RCC 7860 (cell line): ENCODE data around the gene BCL7B.
"Not testable (repeated sequence)": the region's sequence is repeated elsewhere in the genome, so short reads cannot be mapped to it uniquely, and the experiment has no call there.

Experiments
- DNase-seq: peaks from one replicate; pipeline ENCODE4 v3.0.0-alpha.2; 2015; ENCODE audit warnings: low spot score
- FAIRE-seq: peaks from 2 replicates; lab custom pipeline; 2012; peaks lifted over from hg19 to GRCh38; lab: Jason Lieb, UNC

The BCL7B gene

DNA sequence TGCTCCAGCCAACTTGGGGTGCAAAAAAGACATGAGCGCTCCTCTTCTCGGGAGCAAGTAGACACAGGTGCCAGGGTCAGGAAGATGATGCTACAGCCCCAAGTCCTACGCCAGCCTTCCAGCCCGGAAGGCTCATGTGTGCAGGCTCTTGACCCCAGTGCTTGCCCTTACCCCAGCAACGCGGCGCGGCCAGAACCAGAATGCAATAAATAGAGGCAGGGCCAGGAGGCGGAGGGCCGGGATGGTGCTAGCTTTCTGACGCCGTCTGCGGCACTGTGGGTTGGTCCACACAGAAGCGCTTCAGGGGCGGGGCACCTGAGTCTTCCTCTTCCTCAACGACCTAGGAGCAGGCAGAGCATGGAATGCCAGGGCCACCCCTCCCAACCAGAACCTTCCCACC lies 20.4 kb downstream of the BCL7B start:
- FAIRE-seq, result no peak

DNA sequence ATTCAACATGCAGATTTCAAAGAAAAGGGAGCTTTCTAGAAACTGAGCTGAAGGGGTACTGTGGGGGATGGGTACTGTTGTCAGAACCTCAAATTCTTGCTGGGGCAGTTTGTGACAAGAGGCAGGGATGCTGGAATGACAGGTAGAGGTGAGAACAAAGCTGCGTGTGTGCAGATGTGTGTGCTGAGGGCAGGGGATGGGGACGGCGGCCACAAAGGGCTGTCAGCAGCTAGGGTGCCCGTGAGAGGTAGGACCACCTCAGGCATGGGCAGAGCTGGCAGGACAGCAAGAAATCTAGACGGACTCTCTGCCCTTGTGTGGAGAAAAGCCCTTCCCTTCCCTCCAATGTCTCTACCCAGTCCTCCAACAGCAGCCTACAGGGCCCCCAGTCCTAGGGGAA lies 21.0 kb downstream of the BCL7B start:
- FAIRE-seq (no peak), DNase-seq (no peak)

More for the DNA sequence above, 20.4 kb downstream of the BCL7B start:
- DNase-seq, result no peak

DNA sequence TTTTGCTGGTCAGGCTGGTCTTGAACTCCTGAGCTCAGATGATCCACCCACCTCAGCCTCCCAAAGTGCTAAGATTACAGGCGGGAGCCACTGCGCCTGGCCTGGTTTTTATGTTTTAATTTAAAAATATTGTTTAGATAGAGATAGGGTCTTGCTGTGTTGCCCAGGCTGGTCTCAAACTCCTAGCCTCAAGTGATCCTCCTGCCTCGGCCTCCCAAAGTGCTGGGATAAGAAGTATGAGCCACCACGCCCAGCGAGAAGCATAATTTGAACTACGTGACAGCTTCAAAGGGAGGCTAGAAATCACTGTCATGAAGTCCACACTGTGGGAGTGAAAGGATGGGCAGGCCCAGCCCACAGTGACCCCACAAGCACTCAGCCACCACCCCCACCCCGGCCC lies 21.6 kb downstream of the BCL7B start:
- not testable (repeated sequence) for FAIRE-seq, DNase-seq

DNA sequence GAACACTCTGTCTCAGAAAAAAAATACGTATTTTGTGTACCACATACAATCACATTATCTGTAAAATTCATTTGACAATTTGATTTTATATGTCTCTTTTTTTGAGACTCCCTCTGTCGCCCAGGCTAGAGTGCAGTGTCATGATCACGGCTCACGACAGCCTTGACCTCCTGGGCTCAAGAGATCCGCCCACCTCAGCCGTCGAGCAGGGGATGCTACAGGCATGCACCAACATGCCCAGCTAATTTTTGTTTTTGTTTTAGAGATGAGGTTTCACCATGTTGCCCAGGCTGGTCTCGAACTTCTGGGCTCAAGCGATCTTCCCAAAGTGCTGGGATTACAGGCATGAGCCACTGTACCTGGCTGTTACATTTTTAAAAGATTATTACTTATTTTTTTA lies 23.7 kb downstream of the BCL7B start:
- FAIRE-seq (no peak), DNase-seq (no peak)

DNA sequence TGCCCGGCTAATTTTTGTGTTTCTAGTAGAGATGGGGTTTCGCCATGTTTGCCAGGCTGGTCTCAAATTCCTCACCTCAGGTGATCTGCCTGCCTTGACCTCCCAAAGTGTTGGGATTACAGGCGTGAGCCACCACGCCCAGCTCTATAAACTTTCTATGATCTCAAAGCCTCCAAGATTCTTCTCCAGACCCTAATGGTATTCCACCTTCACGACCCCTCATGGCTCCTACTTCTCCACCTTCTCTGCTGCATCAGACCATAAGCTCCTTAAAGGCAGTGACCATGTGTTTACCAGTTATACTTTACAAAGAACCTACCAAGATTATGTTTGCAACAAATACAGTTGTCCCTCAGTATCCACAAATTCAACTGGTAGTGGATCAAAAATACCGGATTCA lies 25.3 kb downstream of the BCL7B start:
- FAIRE-seq, result no peak
- no peak for DNase-seq

DNA sequence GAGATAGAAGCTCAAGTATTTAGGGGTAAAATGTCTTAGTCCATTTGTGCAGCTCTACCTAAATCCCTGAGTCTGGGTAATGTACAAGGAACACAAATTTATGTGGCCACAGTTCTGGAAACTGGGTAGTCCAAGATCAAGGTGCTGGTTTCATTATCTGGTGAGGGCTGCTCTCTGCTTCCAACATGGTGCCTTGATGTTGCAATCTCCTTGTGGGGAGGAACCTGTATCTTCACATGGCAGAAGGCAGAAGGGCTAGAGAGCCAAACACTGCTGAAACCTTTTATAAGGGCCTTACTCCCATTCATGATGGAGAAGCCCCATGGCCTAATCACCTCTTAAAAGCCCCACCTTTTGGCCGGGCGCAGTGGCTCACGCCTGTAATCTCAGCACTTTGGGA lies 26.7 kb downstream of the BCL7B start:
- FAIRE-seq, result no peak
- DNase-seq, result no peak

DNA sequence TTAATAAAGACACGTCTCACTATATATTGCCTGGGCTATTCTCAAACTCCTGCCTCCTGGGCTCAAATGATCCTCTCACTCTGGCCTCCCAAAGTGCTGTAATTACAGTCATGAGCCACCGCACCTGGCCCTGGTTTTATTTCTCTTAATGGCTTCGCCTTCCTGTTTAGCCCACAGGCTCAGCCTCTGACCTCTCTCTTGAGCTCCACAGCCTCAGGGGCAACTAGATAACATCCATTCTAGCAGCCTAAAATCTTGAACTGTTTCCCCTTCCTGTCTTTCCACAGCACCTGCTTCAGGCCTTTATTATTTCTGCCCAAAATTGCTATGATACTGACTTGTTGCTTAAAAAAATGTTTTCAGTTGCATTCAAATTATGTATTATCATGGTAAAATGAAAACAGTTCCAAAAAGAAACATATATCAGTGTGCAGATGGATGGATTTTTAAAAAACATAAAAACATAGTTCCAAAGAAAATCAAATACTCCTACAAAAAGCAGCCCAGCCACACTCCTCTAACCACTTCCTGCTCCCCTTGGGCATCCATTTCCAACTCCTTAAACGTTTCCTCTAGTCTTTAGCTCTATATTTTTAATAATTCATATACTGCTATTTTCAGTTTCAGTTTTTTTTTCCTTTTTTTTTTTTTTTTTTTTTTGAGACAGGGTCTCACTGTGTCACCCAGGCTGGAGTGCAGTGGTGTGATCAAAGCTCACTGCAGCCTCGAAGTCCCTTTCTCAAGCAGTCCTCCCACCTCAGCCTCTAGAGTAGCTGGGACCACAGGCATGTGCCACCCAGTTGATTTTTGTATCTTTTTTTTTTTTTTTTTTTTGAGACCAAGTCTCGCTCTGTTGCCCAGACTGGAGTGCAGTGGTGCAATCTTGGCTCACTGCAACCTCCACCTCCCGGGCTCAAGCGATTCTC lies 30.3 kb downstream of the BCL7B start:
- FAIRE-seq, result no peak
- no peak for DNase-seq

DNA sequence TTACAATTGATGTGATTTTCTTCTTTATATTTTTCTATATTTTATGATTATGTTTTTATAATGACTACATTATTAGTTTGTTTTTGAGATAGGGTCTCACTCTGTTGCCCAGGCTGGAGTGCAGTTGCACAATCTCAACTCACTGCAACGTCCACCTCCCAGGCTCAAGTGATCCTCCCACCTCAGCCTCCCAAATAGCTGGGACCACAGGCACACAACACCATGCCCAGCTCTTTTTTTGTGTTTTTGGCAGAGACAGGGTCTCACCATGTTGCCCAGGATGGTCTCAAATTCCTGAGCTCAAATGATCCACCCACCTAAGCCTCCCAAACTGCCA lies 31.4 kb downstream of the BCL7B start:
- DNase-seq, FAIRE-seq: not testable (repeated sequence)

DNA sequence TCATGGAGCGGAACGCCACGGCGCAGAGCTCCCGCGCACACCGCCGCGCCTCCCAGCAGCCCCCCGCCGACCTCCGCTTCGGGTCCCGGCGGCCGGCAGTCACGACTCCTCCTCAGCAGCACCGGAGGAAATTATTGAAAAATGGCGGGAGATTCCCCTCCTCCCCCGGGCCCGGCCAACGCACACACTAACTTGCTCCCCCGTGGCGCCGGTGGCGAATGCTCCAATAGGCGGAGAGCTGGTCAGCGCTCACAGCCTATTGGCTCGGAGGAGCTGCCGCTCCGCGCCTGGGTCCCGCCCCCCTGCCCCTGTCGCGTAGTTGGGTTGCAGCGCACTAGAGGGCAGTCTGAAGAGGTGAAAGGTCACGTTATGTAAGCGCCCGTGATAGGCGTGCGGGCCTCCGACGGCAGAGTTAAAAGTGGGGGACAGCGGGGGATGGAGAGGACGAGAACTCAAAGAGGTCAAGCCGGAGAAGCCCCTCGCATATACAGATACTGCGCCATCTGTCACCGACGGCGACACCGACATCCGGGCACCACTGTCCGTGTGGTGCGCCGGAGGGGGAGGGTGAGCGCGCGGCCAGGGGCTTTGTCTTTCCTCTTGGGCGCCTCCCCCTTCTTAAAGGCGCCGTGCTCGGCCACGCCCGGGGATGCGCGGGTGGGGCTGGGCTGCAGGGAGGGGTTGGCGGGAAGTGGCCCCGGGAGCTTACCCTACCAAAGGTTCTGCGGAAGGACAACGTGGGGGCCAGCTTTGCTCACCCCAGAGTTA lies 35.2 kb downstream of the BCL7B start, which contains the start of gene BAZ1B:
BAZ1B (minus strand) TSS at position 189 of the 768 bp plus-strand sequence. CDS start 360 bp downstream, outside the sequence.
- FAIRE-seq (peak; percentile 81), DNase-seq (peak; percentile 98)

DNA sequence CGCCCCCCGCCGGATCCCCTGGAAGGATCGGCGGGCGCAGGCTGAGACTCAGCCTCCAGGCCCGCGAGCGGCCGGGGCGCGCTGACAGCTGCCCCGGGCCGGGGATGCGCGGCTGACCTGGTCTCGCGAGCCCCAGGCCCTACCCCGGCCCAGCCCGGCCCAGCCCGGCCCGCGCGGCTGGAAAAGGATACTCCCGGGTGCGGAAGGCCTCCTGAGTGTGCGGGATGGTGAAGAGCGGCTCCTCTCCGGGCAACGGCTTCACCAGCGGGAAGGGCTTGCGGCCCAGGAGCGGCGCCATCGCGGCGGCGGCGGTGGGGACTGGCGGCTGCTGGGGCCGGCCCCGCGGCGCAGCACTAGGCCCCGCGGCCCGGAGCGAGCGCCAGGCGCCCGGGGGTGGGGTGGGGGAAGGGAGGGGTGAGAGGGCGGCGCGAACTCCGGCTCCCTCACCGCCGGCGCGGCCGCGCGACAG lies 35.8 kb downstream of the BCL7B start:
- FAIRE-seq (no peak), DNase-seq (no peak)

DNA sequence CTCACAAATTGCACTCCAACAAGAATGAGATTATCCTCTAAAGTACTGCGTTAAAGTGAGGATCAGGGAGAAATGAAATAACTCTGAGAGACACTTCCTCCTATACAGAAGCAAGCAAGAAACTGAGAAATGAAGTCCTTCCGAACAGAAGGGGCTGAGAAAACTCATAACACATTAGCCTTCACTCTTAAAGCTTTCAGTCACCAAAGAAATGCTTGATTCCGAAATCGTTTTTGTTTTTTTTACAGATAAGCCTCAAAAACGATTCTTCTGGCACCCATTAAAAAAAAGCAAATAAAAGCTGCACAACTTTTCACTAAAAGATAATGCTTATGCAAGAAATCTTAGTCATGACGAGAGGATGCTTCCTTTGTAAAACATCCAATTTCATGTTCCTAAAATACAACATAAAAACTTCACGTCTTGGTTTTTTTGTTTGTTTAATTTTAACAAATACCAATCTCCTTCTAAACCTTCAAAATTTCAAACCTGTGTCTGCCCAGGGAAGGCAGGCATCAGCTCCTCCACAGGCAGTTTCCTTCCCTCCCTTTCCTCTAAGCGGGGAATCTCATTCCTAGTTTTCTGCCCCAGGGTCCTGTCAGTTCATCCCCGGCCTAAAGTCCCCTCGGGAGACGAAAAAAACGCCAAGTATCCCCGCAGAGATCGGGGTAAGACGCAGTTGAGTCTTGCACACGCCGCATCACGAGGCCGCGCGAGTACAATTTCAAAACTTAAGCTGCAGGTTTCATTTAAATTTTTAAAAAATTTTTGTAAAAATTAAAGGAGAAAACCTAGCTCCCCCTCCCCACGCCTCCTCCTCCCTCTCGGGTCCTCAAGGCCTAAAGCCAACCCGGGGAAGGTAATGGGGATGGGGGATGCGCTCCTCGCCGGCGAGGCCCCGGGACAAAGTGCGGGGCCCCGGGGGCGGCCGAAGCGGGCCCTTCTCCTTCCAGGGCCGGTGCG lies 36.5 kb downstream of the BCL7B start:
- FAIRE-seq (peak; percentile 28), DNase-seq (no peak)

DNA sequence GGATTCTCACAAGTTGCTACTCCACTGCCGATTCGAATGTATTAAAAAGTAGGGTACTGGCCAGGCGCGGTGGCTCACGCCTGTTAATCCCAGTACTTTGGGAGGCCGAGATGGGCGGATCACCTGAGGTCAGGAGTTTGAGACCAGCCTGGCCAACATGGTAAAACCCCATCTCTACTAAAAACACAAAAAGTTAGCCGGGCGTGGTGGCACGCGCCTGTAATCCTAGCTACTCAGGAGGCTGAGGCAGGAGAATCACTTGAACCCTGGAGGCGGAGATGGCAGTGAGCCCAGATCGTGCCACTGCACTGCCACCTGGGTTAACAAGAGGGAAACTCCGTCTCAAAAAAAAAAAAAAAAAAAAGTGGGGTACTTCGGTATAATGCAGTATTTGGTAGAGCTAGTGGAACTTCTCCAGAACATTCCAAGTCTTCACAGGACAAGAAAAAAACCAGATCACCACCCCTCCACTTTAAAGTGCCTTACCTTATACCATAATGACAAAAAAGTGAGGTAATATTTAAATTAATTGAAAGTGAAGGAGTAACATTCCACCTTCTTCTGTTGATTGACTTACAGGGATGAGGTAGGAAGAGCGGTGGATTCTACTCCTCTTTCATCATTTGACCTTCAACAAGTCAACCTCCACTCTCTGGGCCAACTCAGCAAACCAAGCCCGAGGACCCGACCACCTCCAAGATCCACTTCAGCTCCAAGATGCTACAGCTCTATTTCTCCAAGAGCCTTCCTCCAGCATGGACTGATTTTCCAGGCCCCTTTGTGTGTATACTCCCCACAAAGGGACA lies 37.4 kb downstream of the BCL7B start:
- no peak for FAIRE-seq
- no peak for DNase-seq

DNA sequence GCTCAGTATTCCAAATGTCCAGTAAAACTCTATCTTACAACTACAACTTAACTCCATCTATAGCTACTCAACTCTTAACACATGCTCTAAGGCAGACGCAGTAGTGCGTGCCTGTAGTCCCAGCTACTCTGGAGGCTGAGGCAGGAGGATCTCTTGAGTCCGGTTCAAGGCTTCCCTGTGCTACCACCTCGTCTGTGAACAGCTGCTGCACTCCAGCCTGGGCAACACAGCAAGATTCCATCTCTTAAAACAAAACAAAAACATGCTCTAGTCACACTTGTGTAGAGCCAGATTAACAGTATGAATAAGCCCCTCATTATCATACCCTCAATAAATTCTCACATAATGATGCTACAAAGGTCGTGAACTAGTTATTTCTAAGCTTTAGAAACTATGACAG lies 39.0 kb downstream of the BCL7B start:
- FAIRE-seq, result no peak

DNA sequence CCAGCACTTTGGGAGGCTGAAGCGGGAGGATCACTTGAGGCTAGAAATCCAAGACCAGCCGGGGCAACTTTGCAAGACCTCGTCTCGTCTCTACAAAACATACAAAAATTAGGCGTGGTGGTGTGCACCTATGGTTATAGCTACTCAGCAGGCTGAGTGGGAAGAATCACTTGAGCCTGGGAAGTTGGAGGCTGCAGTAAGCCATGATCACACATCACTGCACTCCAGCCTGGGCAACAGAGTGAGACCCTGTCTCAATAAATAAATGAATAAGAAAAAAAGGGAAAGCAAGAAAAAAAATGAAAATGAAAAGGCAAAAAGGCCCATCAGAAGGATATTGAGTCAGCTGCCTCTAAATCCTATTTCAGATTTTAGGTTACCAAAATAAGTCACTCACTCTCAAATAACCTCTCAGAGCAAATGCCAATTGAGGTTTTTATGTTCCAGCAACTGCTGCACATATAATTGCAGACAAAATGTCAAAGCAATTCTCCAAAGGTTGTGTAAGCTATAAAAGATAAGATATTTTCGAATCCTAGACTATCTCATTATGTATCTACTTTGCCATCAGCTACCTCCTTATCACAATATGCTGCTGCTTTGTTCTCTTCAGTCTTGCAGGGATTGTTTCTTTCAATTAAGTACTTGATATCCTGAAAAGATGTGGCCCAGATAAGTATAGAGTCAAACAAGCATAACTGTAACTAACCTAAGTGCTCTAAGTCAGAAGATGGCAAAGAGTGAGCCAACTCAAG lies 40.1 kb downstream of the BCL7B start:
- DNase-seq (no peak), FAIRE-seq (no peak)

More for the DNA sequence above, 39.0 kb downstream of the BCL7B start:
- DNase-seq, result no peak

DNA sequence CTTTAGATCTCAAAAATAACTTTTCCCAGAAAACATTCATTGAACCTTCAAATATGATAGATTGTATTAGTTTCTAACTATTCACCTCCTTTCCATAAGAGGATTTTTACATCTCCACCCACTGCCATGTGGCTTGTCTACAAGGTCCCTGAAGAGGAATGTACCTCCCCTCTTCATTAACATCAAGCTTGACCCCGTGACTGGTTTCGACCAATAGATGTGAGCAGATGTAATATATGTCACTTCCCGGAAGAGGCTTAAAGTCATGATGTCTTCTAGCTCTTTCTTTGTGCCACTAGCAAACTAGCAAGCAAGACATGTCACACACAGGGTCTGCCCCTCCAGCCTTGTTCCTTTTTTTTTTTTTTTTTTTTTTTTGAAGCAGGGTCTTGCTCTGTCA lies 42.3 kb downstream of the BCL7B start:
- DNase-seq (no peak), FAIRE-seq (no peak)

DNA sequence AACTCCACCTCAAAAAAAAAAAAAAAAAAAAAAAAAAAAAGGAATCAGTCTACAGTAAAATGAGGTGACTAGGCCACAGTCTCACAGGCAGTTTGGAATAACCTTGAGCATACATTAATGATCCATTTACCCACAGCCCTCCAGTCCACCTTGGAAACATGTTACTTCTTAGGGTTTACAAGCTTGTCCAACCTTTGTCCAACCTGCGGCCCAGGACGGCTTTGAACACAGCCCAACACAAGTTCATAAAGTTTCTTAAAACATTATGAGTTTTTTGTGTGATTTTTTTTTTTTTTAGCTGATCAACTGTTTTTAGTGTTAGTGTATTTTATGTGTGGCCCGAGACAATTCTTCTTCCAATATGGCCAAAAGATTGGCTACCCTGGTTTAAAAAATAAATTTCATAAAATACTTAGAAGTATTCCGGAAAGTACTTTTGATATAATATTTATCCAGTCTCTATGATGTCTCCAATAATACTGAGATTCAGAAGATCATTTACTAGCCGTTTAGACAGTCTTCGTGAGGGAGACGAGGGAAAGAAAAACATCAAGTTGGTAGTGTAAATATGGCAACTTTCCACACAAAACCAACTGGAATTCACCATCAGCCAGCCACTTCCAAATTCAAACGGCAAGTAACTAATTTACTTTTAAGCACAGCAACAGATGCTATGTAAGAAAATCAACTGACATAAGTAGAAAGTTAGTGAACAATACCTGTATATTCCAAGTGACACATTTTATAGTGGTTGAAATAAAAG lies 45.3 kb downstream of the BCL7B start:
- FAIRE-seq, result no peak
- no peak for DNase-seq

DNA sequence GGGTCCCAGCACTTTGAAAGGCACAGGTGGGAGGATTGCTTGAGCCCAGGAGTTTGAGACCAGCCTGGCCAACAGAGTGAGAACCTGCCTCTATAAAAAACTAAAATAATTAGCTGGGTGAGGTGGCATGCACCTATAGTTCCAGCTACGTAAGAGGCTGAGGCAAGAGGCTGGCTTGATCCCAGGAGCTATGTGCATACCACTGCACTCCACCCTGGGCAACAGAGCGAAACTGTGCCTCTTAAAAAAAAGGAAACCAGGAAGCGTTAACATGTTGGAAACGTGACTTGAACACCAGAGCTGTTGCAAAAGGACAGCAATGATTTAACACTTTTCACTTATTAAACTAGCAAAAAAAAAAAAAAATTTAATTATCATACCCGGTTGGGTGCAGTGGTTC lies 48.0 kb downstream of the BCL7B start:
- FAIRE-seq, result no peak
- no peak for DNase-seq

DNA sequence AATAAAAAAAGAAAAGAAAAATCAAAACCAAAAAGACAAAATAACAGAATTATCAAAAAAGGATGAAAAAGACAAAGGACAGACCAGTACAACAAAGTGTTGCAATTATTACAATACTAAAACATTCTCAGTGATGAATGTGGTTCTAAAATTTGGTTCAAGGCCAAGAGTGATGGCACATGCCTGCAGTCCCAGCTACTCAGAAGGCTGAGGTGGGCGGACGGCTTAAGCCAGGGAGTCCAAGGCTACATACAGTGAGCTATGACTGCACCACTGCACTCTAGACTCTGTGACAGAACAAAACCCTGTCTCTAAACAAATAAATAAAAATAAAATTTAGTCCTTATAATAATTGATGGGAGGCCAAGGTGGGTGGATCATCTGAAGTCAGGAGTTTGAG lies 49.9 kb downstream of the BCL7B start:
- FAIRE-seq, result no peak
- DNase-seq, result no peak
